ENCODE data around the gene C9orf50. TPM values are rescaled to one million over a fixed set of nuclear protein-coding genes. Genes with fewer than 3 reads are reported as not detected.

C9orf50 gene
- total RNA-seq, 1 experiment from 2014 or later: not detected

DNA sequence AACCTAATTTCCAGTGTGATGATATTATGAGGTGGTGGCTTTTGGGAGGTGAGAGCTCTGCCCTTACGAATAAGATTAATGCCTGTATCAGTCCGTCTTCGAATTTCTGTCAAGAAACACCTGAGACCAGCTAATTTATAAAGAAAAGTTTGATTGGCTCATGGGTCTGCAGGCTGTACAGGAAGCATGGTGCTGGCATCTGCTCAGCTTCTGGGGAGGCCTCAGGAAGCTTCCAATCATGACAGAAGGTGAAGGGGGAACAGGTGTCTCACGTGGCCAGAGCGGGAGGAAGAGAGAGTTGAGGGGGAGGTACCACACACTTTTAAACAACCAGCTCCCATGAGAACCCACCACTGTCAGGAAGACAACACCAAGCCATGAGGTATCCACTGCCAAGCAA, 46.9 kb downstream of the C9orf50 start:
- Mint-ChIP-seq H3K9me3 (ENCODE audit: unreplicated experiment) (peaks cover 21% of the 10 kb centered on the region), H3K4me3 (ENCODE audit: unreplicated experiment) (no peak overlapping the region), H3K27ac (ENCODE audit: unreplicated experiment) (no peak overlapping the region), H3K4me1 (ENCODE audit: low read depth, unreplicated experiment) (peaks cover 30% of the 10 kb centered on the region), H3K36me3 (ENCODE audit: insufficient read depth, unreplicated experiment) (peaks cover 16% of the 10 kb centered on the region), H3K27me3 (ENCODE audit: insufficient read depth, unreplicated experiment) (no peaks in the 10 kb centered on the region)
- Histone ChIP-seq H3K4me1 (peaks cover 25% of the 10 kb centered on the region), H3K36me3 (ENCODE audit: control insufficient read depth, insufficient read depth, low read length) (no peaks in the 10 kb centered on the region), H3K4me3 (ENCODE audit: low read depth, low read length) (no peak overlapping the region), H3K27me3 (replicated peaks; ENCODE audit: control insufficient read depth, insufficient read depth, low read length) (no peaks in the 10 kb centered on the region), H3K9me3 (0 out of 2 replicates have a peak, but pooled peaks cover 4% of the 10 kb centered on the region)
- ChIA-PET CTCF (interaction anchor here (0.6 kb wide), 1 partner anchor 92 kb away, joined by 5 read pairs; no protein-coding TSS in a partner anchor), POLR2A (no interaction called here)
- TF ChIP-seq, protein P1, sequence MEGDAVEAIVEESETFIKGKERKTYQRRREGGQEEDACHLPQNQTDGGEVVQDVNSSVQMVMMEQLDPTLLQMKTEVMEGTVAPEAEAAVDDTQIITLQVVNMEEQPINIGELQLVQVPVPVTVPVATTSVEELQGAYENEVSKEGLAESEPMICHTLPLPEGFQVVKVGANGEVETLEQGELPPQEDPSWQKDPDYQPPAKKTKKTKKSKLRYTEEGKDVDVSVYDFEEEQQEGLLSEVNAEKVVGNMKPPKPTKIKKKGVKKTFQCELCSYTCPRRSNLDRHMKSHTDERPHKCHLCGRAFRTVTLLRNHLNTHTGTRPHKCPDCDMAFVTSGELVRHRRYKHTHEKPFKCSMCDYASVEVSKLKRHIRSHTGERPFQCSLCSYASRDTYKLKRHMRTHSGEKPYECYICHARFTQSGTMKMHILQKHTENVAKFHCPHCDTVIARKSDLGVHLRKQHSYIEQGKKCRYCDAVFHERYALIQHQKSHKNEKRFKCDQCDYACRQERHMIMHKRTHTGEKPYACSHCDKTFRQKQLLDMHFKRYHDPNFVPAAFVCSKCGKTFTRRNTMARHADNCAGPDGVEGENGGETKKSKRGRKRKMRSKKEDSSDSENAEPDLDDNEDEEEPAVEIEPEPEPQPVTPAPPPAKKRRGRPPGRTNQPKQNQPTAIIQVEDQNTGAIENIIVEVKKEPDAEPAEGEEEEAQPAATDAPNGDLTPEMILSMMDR (IDR thresholded peaks at IDR 0.05; ENCODE audit: insufficient read depth in 1 of 2, low read depth in 1 of 2, low read length in 1 of 2, severe bottlenecking in 1 of 2, unreplicated experiment in 1 of 2): no peak
- BruUV-seq (replicated peaks): no TSS peak
- no peak for DNase-seq
- intact Hi-C loops (cut with micrococcal nuclease; ENCODE audit: unreplicated experiment): no loop called here

DNA sequence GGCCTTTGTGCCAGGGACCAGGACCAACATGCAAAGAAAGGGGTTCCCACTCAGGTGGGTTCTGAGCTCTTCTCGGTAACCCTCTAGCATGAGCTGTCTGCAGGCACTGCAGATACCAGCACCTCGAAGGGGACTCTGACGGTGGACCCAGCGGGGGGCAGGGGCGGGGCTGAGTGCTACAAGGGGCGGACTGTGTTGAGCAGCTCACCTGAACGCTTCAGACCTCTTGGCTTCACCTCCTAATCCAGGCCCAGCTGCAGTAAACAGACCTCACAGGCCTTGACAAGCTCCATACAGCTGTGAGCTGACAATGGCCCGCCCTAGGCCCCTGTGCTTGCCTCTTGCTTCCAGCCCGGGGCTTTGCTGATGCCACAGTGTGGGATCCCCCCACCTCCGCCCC, 48.4 kb downstream of the C9orf50 start:
- CTCF ChIA-PET: no interaction called here

DNA sequence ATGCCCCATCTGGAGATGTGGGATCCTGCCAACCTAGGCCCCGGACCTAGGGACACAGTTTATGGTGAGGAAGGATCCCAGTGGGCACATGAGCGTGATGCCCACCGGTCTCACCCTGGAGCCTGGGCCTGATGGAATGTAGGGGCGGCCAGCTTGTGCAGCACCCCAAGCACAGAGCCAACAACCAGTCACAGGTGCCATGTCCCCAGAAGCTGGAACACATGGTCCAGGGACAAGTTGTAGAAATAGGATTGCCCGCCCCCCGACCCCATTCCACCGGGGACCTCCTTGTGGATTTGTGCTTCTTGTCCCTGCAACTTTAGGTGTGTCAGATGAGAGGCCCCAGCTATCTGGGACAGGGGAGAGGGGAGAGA, 48.9 kb downstream of the C9orf50 start:
- TF ChIP-seq, protein P1 (IDR thresholded peaks at IDR 0.05; ENCODE audit: insufficient read depth in 1 of 2, low read depth in 1 of 2, low read length in 1 of 2, severe bottlenecking in 1 of 2, unreplicated experiment in 1 of 2): no peak
- peaks cover 23% of the 10 kb centered on the region for H3K36me3 Mint-ChIP-seq (ENCODE audit: insufficient read depth, unreplicated experiment)
- H3K27me3 Mint-ChIP-seq (ENCODE audit: insufficient read depth, unreplicated experiment): no peaks in the 10 kb centered on the region
- Histone ChIP-seq H3K36me3 (ENCODE audit: control insufficient read depth, insufficient read depth, low read length) (no peaks in the 10 kb centered on the region), H3K4me3 (ENCODE audit: low read depth, low read length) (no peak overlapping the region), H3K27me3 (replicated peaks; ENCODE audit: control insufficient read depth, insufficient read depth, low read length) (no peaks in the 10 kb centered on the region), H3K4me1 (peaks cover 31% of the 10 kb centered on the region), H3K9me3 (0 out of 2 replicates have a peak, but pooled peaks cover 4% of the 10 kb centered on the region)
- H3K27ac Mint-ChIP-seq (ENCODE audit: unreplicated experiment): no peak overlapping the region
- H3K9me3 Mint-ChIP-seq (ENCODE audit: unreplicated experiment): peaks cover 21% of the 10 kb centered on the region
- intact Hi-C loops (cut with micrococcal nuclease; ENCODE audit: unreplicated experiment): no loop called here
- H3K4me3 Mint-ChIP-seq (ENCODE audit: unreplicated experiment): no peak overlapping the region
- POLR2A ChIA-PET: no interaction called here
- CTCF ChIA-PET: no interaction called here
- no peak for DNase-seq
- BruUV-seq (replicated peaks): no TSS peak
- peaks cover 36% of the 10 kb centered on the region for H3K4me1 Mint-ChIP-seq (ENCODE audit: low read depth, unreplicated experiment)

More for the DNA sequence above, 48.4 kb downstream of the C9orf50 start:
- H3K4me3 ChIP-seq (ENCODE audit: low read depth, low read length): no peak overlapping the region
- POLR2A ChIA-PET: no interaction called here
- H3K27ac Mint-ChIP-seq (ENCODE audit: unreplicated experiment): peak overlapping the region; percentile 25
- no peaks in the 10 kb centered on the region for H3K36me3 ChIP-seq (ENCODE audit: control insufficient read depth, insufficient read depth, low read length)
- peaks cover 31% of the 10 kb centered on the region for H3K4me1 ChIP-seq
- H3K9me3 ChIP-seq: 0 out of 2 replicates have a peak, but pooled peaks cover 4% of the 10 kb centered on the region
- H3K9me3 Mint-ChIP-seq (ENCODE audit: unreplicated experiment): peaks cover 21% of the 10 kb centered on the region
- H3K4me3 Mint-ChIP-seq (ENCODE audit: unreplicated experiment): no peak overlapping the region
- no peaks in the 10 kb centered on the region for H3K27me3 Mint-ChIP-seq (ENCODE audit: insufficient read depth, unreplicated experiment)
- H3K36me3 Mint-ChIP-seq (ENCODE audit: insufficient read depth, unreplicated experiment): peaks cover 23% of the 10 kb centered on the region
- TF ChIP-seq, protein P1 (IDR thresholded peaks at IDR 0.05; ENCODE audit: insufficient read depth in 1 of 2, low read depth in 1 of 2, low read length in 1 of 2, severe bottlenecking in 1 of 2, unreplicated experiment in 1 of 2): no peak
- no peak for DNase-seq
- no peaks in the 10 kb centered on the region for H3K27me3 ChIP-seq (replicated peaks; ENCODE audit: control insufficient read depth, insufficient read depth, low read length)
- intact Hi-C loops (cut with micrococcal nuclease; ENCODE audit: unreplicated experiment): no loop called here
- BruUV-seq (replicated peaks): no TSS peak
- H3K4me1 Mint-ChIP-seq (ENCODE audit: low read depth, unreplicated experiment): peaks cover 36% of the 10 kb centered on the region
